Ishikawa (cell line): ENCODE results near the gene ERGIC1.

Experiments
- CEBPB ChIP-seq: IDR thresholded peaks from 2 replicates; pipeline ENCODE4 v1.6.1; 2012
- CREB1 ChIP-seq: IDR thresholded peaks from 2 replicates; pipeline ENCODE4 v1.6.1; 2012; ENCODE audit warnings: low read depth
- EGR1 ChIP-seq: IDR thresholded peaks from 2 replicates; pipeline ENCODE4 v1.6.1; 2012
- EP300 ChIP-seq: IDR thresholded peaks from 2 replicates; pipeline ENCODE4 v1.6.1; 2012; ENCODE audit warnings: borderline replicate concordance
- FOXM1 ChIP-seq: IDR thresholded peaks from 2 replicates; pipeline ENCODE4 v1.6.1; 2012; ENCODE audit warnings: low read depth, borderline replicate concordance
- MAX ChIP-seq: IDR thresholded peaks from 2 replicates; pipeline ENCODE4 v1.6.1; 2012
- RAD21 ChIP-seq: IDR thresholded peaks from 2 replicates; pipeline ENCODE4 v1.6.1; 2012; ENCODE audit warnings: low read depth
- REST ChIP-seq: IDR thresholded peaks from 2 replicates; pipeline ENCODE4 v1.6.1; 2012; ENCODE audit warnings: low read depth, mild to moderate bottlenecking
- TAF1 ChIP-seq: IDR thresholded peaks from 2 replicates; pipeline ENCODE4 v1.6.1; 2012; ENCODE audit warnings: low read depth, mild to moderate bottlenecking
- TCF12 ChIP-seq: IDR thresholded peaks from 2 replicates; pipeline ENCODE4 v1.6.1; 2012; ENCODE audit warnings: low read depth
- USF1 ChIP-seq: IDR thresholded peaks from 2 replicates; pipeline ENCODE4 v1.6.1; 2012
- YY1 ChIP-seq: IDR thresholded peaks from 2 replicates; pipeline ENCODE4 v1.6.1; 2012; ENCODE audit warnings: low read depth

- TF ChIP-seq EP300 (no peak), RAD21 (no peak), CEBPB (no peak), TCF12 (no peak), EGR1 (no peak), CREB1 (no peak), USF1 (no peak), FOXM1 (no peak), REST (no peak), MAX (no peak), YY1 (no peak), TAF1 (no peak)
These were observed 32.3 kb downstream of the ERGIC1 start for GRCh38 chr5:172866378-172866777.
